Measurements from ENCODE around the gene SERPING1.

The SERPING1 gene

DNA sequence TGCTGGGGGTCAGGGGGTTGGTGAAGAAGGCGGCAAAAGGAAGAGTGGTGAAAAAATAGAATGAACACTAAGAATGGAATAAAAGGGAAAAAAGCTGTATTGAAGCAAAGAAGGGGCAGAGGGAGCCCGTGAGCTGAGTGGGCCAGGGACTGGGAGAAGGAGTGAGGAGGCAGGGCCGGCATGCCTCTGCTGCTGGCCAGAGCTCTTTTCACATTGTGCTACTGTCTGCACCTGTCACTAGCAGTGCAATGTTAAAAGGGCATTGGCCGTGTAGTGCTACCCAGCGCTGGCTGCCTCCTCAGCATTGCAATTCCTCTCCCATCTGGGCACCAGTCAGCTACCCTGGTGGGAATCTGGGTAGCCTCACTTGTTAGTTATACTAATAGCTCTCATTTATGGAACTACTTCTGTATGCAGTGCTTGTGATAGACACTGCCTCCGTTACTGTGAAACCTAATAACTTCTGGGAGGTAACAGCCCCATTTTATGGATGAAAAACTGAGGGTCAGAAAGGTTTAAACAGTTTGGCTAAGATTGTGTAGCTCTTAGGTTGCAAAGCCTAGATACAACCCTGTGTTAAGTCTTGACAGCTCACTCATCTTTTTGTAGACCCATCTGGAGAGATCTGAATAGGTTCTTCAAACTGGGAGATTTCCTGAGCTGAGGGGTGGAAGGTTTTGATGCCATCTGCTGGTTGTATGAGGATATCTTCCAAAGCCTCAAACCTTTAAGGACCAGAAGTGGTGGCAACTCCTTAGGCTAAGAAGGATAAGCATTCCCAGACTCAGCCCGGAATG, 43.7 kb downstream of the SERPING1 start:
- Histone ChIP-seq H2BK12ac (ENCODE audit: low read length) (no peak overlapping the region), H3K4me3 (ENCODE audit: low read length in 2 of 2) (peak overlapping the region; percentile 86 to 99), H3K27me3 (ENCODE audit: control insufficient read depth in 3 of 3, insufficient read depth in 3 of 3, low read depth in 1 of 3, low read length in 3 of 3) (no peaks in the 10 kb centered on the region), H2BK5ac (ENCODE audit: low read length) (no peak overlapping the region), H2BK15ac (ENCODE audit: low read length) (no peak overlapping the region), H3K23ac (ENCODE audit: low read depth, low read length, poor library complexity) (no peak overlapping the region), H3K18ac (ENCODE audit: low read length) (peak overlapping the region; percentile 54), H3K27ac (replicated peaks; ENCODE audit: low read length) (peak overlapping the region; percentile 99), H3K4me2 (ENCODE audit: insufficient read depth, low read length, poor library complexity, severe bottlenecking) (peak overlapping the region; percentile 85), H3K4ac (ENCODE audit: low read length) (no peak overlapping the region), H4K8ac (ENCODE audit: low read depth, low read length) (no peak overlapping the region), H4K91ac (ENCODE audit: low read depth, low read length, poor library complexity) (no peak overlapping the region), H3K79me1 (ENCODE audit: low read depth, low read length) (peaks cover 2% of the 10 kb centered on the region), H2AFZ (ENCODE audit: low read length) (no peak overlapping the region), H2BK120ac (ENCODE audit: low read depth, low read length) (no peak overlapping the region), H2AK5ac (ENCODE audit: low read depth, low read length) (no peak overlapping the region), H3K14ac (ENCODE audit: low read length) (no peak overlapping the region), H3K9ac (ENCODE audit: low read depth, low read length, poor library complexity) (peak overlapping the region; percentile 81), H3K36me3 (replicated peaks in 1 of 2; ENCODE audit: control insufficient read depth in 2 of 2, insufficient read depth in 2 of 2, low read length in 2 of 2) (peaks cover 16 to 62% of the 10 kb centered on the region in 2 donors), H3K9me3 (replicated peaks in 1 of 2; ENCODE audit: control insufficient read depth in 2 of 2, insufficient read depth in 1 of 2, low read depth in 1 of 2, low read length in 2 of 2) (no peaks in the 10 kb centered on the region), H3K4me1 (ENCODE audit: control insufficient read depth in 2 of 2, insufficient read depth in 1 of 2, low read depth in 1 of 2, low read length in 2 of 2) (peaks cover 29 to 50% of the 10 kb centered on the region in 2 donors)
- DNase-seq (ENCODE audit: low spot score): no peak
- no CpG with 5 or more reads among the region's 7 CpGs for WGBS, 2 donors (ENCODE audit: extremely low coverage in 2 of 2, insufficient read length in 2 of 2, insufficient replicate concordance in 1 of 2)

DNA sequence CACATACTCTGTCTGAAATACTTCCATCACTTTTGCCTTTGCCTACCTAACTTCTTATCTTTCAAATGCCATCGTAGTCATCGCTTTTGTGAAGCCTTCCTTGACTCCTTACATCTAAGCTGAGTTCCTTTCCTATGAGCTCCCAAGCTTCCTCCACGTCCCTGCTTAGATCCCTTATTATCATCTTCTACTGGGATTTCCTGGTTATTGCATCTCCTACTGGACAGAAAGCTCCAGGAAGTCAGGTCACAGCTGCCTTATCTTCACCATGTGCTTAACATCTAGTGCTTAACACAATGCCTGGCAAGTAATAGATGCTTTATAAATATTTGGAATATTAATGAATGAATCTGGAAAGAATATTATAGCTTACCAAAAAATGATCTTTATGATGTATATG, 46.3 kb downstream of the SERPING1 start:
- H3K4ac ChIP-seq (ENCODE audit: low read length): no peak overlapping the region
- H3K4me1 ChIP-seq (ENCODE audit: control insufficient read depth in 2 of 2, insufficient read depth in 1 of 2, low read depth in 1 of 2, low read length in 2 of 2): peaks cover 47 to 70% of the 10 kb centered on the region in 2 donors
- H2AK5ac ChIP-seq (ENCODE audit: low read depth, low read length): no peak overlapping the region
- no peak overlapping the region for H2BK15ac ChIP-seq (ENCODE audit: low read length)
- no peak overlapping the region for H3K18ac ChIP-seq (ENCODE audit: low read length)
- H4K8ac ChIP-seq (ENCODE audit: low read depth, low read length): no peak overlapping the region
- H4K91ac ChIP-seq (ENCODE audit: low read depth, low read length, poor library complexity): no peak overlapping the region
- peaks cover 2% of the 10 kb centered on the region for H3K79me1 ChIP-seq (ENCODE audit: low read depth, low read length)
- no peak overlapping the region for H2BK120ac ChIP-seq (ENCODE audit: low read depth, low read length)
- H3K27ac ChIP-seq (replicated peaks; ENCODE audit: low read length): peak overlapping the region; percentile 1
- H3K9me3 ChIP-seq (replicated peaks in 1 of 2; ENCODE audit: control insufficient read depth in 2 of 2, insufficient read depth in 1 of 2, low read depth in 1 of 2, low read length in 2 of 2): no peaks in the 10 kb centered on the region
- WGBS, 2 donors (ENCODE audit: extremely low coverage in 2 of 2, insufficient read length in 2 of 2, insufficient replicate concordance in 1 of 2): no CpG with 5 or more reads among the region's 3 CpGs
- no peak overlapping the region for H3K9ac ChIP-seq (ENCODE audit: low read depth, low read length, poor library complexity)
- H3K36me3 ChIP-seq (replicated peaks in 1 of 2; ENCODE audit: control insufficient read depth in 2 of 2, insufficient read depth in 2 of 2, low read length in 2 of 2): peaks cover 16 to 68% of the 10 kb centered on the region in 2 donors
- no peak overlapping the region for H3K23ac ChIP-seq (ENCODE audit: low read depth, low read length, poor library complexity)
- H3K4me3 ChIP-seq (ENCODE audit: low read length in 2 of 2): no peak overlapping the region
- H2BK5ac ChIP-seq (ENCODE audit: low read length): no peak overlapping the region
- DNase-seq (ENCODE audit: low spot score): no peak
- no peaks in the 10 kb centered on the region for H3K27me3 ChIP-seq (ENCODE audit: control insufficient read depth in 3 of 3, insufficient read depth in 3 of 3, low read depth in 1 of 3, low read length in 3 of 3)
- no peak overlapping the region for H2AFZ ChIP-seq (ENCODE audit: low read length)
- no peak overlapping the region for H3K14ac ChIP-seq (ENCODE audit: low read length)
- H3K4me2 ChIP-seq (ENCODE audit: insufficient read depth, low read length, poor library complexity, severe bottlenecking): no peak overlapping the region
- no peak overlapping the region for H2BK12ac ChIP-seq (ENCODE audit: low read length)

DNA sequence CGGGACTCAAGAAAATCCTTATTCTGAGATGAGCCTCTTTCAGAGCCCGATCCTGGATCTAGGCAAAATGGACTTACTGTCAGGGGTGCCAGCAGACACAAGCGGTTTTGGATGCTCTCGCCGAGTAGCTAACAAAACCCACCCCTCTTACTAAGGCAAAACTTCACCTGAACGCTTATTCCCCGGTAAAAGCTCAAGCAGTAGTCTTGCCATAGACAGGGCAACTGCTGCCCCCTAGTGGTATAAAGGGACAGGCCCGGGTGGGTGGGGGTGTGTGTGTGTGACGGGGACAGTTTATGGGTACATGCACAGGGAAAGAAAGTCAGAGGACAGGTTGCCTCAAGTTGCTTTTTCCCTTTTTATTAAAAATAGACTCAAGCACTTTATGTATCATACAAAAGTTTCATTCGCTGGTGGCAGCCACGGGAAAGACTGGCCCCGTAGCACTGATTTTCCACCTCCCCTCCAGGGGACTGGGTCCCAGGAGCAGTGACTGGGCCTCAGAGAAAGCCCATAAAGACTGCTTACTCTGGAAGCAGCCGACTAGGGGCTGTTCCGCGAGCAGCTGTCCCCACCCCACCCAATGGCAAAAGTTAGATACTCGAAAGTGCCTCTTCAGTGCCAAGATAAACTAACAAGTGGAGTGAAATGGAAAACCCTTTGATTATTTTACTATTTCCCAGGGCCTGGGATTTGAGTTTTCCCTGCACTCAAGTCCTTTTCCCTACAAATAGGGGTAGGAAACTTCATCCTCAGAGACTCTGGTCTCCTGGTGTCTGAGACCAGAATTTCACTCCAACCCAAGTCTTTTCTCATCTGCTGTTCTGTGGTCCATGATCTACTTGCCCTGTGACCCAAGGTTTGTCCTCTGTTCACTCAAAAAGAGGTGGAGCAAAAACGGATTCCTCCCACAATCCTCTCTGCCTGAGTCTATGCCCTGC, 47.5 kb downstream of the SERPING1 start:
- H3K4me2 ChIP-seq (ENCODE audit: insufficient read depth, low read length, poor library complexity, severe bottlenecking): no peak overlapping the region
- H3K23ac ChIP-seq (ENCODE audit: low read depth, low read length, poor library complexity): no peak overlapping the region
- no peak overlapping the region for H2AFZ ChIP-seq (ENCODE audit: low read length)
- no peak overlapping the region for H2BK5ac ChIP-seq (ENCODE audit: low read length)
- no peak overlapping the region for H3K9ac ChIP-seq (ENCODE audit: low read depth, low read length, poor library complexity)
- DNase-seq (ENCODE audit: low spot score): peak; percentile 85
- peaks cover 53 to 79% of the 10 kb centered on the region in 2 donors for H3K4me1 ChIP-seq (ENCODE audit: control insufficient read depth in 2 of 2, insufficient read depth in 1 of 2, low read depth in 1 of 2, low read length in 2 of 2)
- no peak overlapping the region for H4K91ac ChIP-seq (ENCODE audit: low read depth, low read length, poor library complexity)
- H2BK15ac ChIP-seq (ENCODE audit: low read length): no peak overlapping the region
- no peak overlapping the region for H3K18ac ChIP-seq (ENCODE audit: low read length)
- no peak overlapping the region for H2BK120ac ChIP-seq (ENCODE audit: low read depth, low read length)
- H2AK5ac ChIP-seq (ENCODE audit: low read depth, low read length): no peak overlapping the region
- H2BK12ac ChIP-seq (ENCODE audit: low read length): no peak overlapping the region
- no peaks in the 10 kb centered on the region for H3K27me3 ChIP-seq (ENCODE audit: control insufficient read depth in 3 of 3, insufficient read depth in 3 of 3, low read depth in 1 of 3, low read length in 3 of 3)
- no peak overlapping the region for H3K14ac ChIP-seq (ENCODE audit: low read length)
- no peak overlapping the region for H4K8ac ChIP-seq (ENCODE audit: low read depth, low read length)
- H3K79me1 ChIP-seq (ENCODE audit: low read depth, low read length): peaks cover 4% of the 10 kb centered on the region
- H3K4me3 ChIP-seq (ENCODE audit: low read length in 2 of 2): no peak overlapping the region
- peaks cover 16 to 66% of the 10 kb centered on the region in 2 donors for H3K36me3 ChIP-seq (replicated peaks in 1 of 2; ENCODE audit: control insufficient read depth in 2 of 2, insufficient read depth in 2 of 2, low read length in 2 of 2)
- no CpG with 5 or more reads among the region's 17 CpGs for WGBS, 2 donors (ENCODE audit: extremely low coverage in 2 of 2, insufficient read length in 2 of 2, insufficient replicate concordance in 1 of 2)
- no peak overlapping the region for H3K4ac ChIP-seq (ENCODE audit: low read length)
- H3K27ac ChIP-seq (replicated peaks; ENCODE audit: low read length): peak overlapping the region; percentile 52
- H3K9me3 ChIP-seq (replicated peaks in 1 of 2; ENCODE audit: control insufficient read depth in 2 of 2, insufficient read depth in 1 of 2, low read depth in 1 of 2, low read length in 2 of 2): no peaks in the 10 kb centered on the region

- H2AK5ac ChIP-seq (ENCODE audit: low read depth, low read length): no peak overlapping the region
- no peaks in the 10 kb centered on the region for H3K27me3 ChIP-seq (ENCODE audit: control insufficient read depth in 3 of 3, insufficient read depth in 3 of 3, low read depth in 1 of 3, low read length in 3 of 3)
- H3K4me3 ChIP-seq (ENCODE audit: low read length in 2 of 2): no peak overlapping the region
- no peak overlapping the region for H3K9ac ChIP-seq (ENCODE audit: low read depth, low read length, poor library complexity)
- no peak overlapping the region for H3K18ac ChIP-seq (ENCODE audit: low read length)
- H3K4me1 ChIP-seq (ENCODE audit: control insufficient read depth in 2 of 2, insufficient read depth in 1 of 2, low read depth in 1 of 2, low read length in 2 of 2): peaks cover 57 to 77% of the 10 kb centered on the region in 2 donors
- H3K9me3 ChIP-seq (replicated peaks in 1 of 2; ENCODE audit: control insufficient read depth in 2 of 2, insufficient read depth in 1 of 2, low read depth in 1 of 2, low read length in 2 of 2): no peaks in the 10 kb centered on the region
- H2BK5ac ChIP-seq (ENCODE audit: low read length): no peak overlapping the region
- H3K36me3 ChIP-seq (replicated peaks in 1 of 2; ENCODE audit: control insufficient read depth in 2 of 2, insufficient read depth in 2 of 2, low read length in 2 of 2): peaks cover 14 to 60% of the 10 kb centered on the region in 2 donors
- peak overlapping the region; percentile 26 for H3K27ac ChIP-seq (replicated peaks; ENCODE audit: low read length)
- no peak overlapping the region for H4K8ac ChIP-seq (ENCODE audit: low read depth, low read length)
- no peak overlapping the region for H2AFZ ChIP-seq (ENCODE audit: low read length)
- no peak overlapping the region for H3K23ac ChIP-seq (ENCODE audit: low read depth, low read length, poor library complexity)
- no peak overlapping the region for H3K4me2 ChIP-seq (ENCODE audit: insufficient read depth, low read length, poor library complexity, severe bottlenecking)
- no peak overlapping the region for H3K4ac ChIP-seq (ENCODE audit: low read length)
- no peak overlapping the region for H4K91ac ChIP-seq (ENCODE audit: low read depth, low read length, poor library complexity)
- peaks cover 4% of the 10 kb centered on the region for H3K79me1 ChIP-seq (ENCODE audit: low read depth, low read length)
- H2BK12ac ChIP-seq (ENCODE audit: low read length): no peak overlapping the region
- DNase-seq (ENCODE audit: low spot score): no peak
- no CpG with 5 or more reads among the region's 5 CpGs for WGBS, 2 donors (ENCODE audit: extremely low coverage in 2 of 2, insufficient read length in 2 of 2, insufficient replicate concordance in 1 of 2)
- H2BK15ac ChIP-seq (ENCODE audit: low read length): no peak overlapping the region
- no peak overlapping the region for H2BK120ac ChIP-seq (ENCODE audit: low read depth, low read length)
- H3K14ac ChIP-seq (ENCODE audit: low read length): no peak overlapping the region
Observed at GRCh38 chr11:57645689-57646085, 48.2 kb downstream of the SERPING1 start.
